ENCODE results near the gene ZNF74. TPM values are rescaled to one million over a fixed set of nuclear protein-coding genes. Genes with fewer than 3 reads are reported as not detected.

Gene ZNF74
- total and polyA plus RNA-seq, 10 of the 15 experiments (the other 5 are each of a cell fraction or from before 2014, with no cell fraction given): 0.37 to 9.3 (median 5.1) TPM

DNA sequence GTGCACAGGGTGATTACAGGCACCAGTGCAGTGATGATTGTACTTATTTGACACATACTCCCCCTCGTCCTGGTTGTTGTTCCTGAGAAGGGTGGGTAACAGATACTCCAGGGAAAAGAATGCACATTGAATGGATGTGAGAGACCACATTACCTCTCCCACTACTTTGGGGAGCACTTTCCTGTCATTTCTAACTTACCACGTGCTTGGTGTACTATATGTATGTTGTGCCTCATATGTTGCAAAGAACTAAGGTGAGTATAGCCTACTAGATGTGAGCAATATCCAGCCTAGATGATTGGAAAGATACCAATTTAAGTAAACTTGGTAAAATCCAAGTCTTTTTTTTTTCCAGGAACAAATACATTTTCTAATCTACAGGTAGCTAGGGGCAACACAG, 58.0 kb downstream of the ZNF74 start:
- Histone ChIP-seq H3K27ac (ENCODE audit: control insufficient read depth, insufficient read depth) (no peak overlapping the region), H3K4me2 (ENCODE audit: control insufficient read depth, insufficient read depth) (no peak overlapping the region), H3K9me3 (replicated peaks; ENCODE audit: control insufficient read depth, insufficient read depth, low read length) (no peaks in the 10 kb centered on the region), H4K20me1 (ENCODE audit: control insufficient read depth, insufficient read depth) (no peaks in the 10 kb centered on the region), H3K9ac (ENCODE audit: control insufficient read depth, insufficient read depth, low read length) (no peak overlapping the region), H3K4me1 (ENCODE audit: control insufficient read depth, insufficient read depth, low read length) (peaks cover 9% of the 10 kb centered on the region), H2AFZ (ENCODE audit: control insufficient read depth, low read depth, low read length) (no peak overlapping the region), H3K79me2 (ENCODE audit: control insufficient read depth, insufficient read depth, low read length) (no peaks in the 10 kb centered on the region), H3K4me3 (no peak overlapping the region), H3K27me3 (replicated peaks in 1 of 2; ENCODE audit: control insufficient read depth in 2 of 2, insufficient read depth in 2 of 2, low read length in 1 of 2) (no peaks in the 10 kb centered on the region), H3K36me3 (ENCODE audit: control insufficient read depth in 2 of 2, insufficient read depth in 2 of 2, low read length in 1 of 2) (peaks cover 0 to 5% of the 10 kb centered on the region in 2 experiments; a peak in 1 of 4 replicates)
- ChIA-PET SMC1A (ENCODE audit: uncharacterized antibody, unreplicated experiment) (no interaction called here), RAD21 (ENCODE audit: unreplicated experiment) (no interaction called here), POLR2A (no interaction called here), CTCF (no interaction called here)
- FAIRE-seq: no peak
- BruUV-seq (replicated peaks): no TSS peak
- ATAC-seq: no peak
- WGBS (ENCODE audit: insufficient coverage, insufficient replicate concordance, low lambda C conversion rate, missing lambda C conversion rate): 94% methylated on average over 2 of the region's 2 CpGs
- in situ Hi-C loops (cut with MboI): no loop called here
- no peak for DNase-seq (ENCODE audit: low read depth, low spot score)
- intact Hi-C loops (cut with micrococcal nuclease; ENCODE audit: unreplicated experiment): no loop called here
- TF ChIP-seq ZNF687 (IDR thresholded peaks at IDR 0.05): no peak

GRCh38 chr22:20453222-20453621, 59.3 kb downstream of the ZNF74 start:
- FAIRE-seq (no peak), DNase-seq (ENCODE audit: low read depth, low spot score) (no peak), ATAC-seq (no peak)
- H3K36me3 ChIP-seq (ENCODE audit: control insufficient read depth in 2 of 2, insufficient read depth in 2 of 2, low read length in 1 of 2): peaks cover 0 to 8% of the 10 kb centered on the region in 2 experiments; a peak in 1 of 4 replicates
- H3K9me3 ChIP-seq (replicated peaks; ENCODE audit: control insufficient read depth, insufficient read depth, low read length): no peaks in the 10 kb centered on the region
- no peaks in the 10 kb centered on the region for H4K20me1 ChIP-seq (ENCODE audit: control insufficient read depth, insufficient read depth)
- H3K4me3 ChIP-seq: no peak overlapping the region
- no peaks in the 10 kb centered on the region for H3K79me2 ChIP-seq (ENCODE audit: control insufficient read depth, insufficient read depth, low read length)
- TF ChIP-seq SMC3 (IDR thresholded peaks at IDR 0.05; ENCODE audit: borderline replicate concordance, low read length): no peak
- no peak for TF ChIP-seq MEF2A (IDR thresholded peaks at IDR 0.05; ENCODE audit: insufficient read depth, low read depth, low read length)
- no peak for TF ChIP-seq PML (IDR thresholded peaks at IDR 0.05; ENCODE audit: low read length)
- TF ChIP-seq, protein P1, sequence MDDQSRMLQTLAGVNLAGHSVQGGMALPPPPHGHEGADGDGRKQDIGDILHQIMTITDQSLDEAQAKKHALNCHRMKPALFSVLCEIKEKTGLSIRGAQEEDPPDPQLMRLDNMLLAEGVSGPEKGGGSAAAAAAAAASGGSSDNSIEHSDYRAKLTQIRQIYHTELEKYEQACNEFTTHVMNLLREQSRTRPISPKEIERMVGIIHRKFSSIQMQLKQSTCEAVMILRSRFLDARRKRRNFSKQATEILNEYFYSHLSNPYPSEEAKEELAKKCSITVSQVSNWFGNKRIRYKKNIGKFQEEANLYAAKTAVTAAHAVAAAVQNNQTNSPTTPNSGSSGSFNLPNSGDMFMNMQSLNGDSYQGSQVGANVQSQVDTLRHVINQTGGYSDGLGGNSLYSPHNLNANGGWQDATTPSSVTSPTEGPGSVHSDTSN (IDR thresholded peaks at IDR 0.05; ENCODE audit: insufficient replicate concordance, low read depth, low read length): no peak
- ChIA-PET POLR2A (interaction anchor here (0.9 kb wide), 1 partner anchor 35 kb away, joined by 3 read pairs; no protein-coding TSS in a partner anchor), CTCF (interaction anchor here (1.1 to 2.8 kb wide), 2 partner anchors 35 to 153 kb away, joined by 3 to 24 read pairs; no protein-coding TSS in a partner anchor), SMC1A (ENCODE audit: uncharacterized antibody, unreplicated experiment) (interaction anchor here (2.2 kb wide), 1 partner anchor 35 kb away, joined by 8 read pairs; no protein-coding TSS in a partner anchor), RAD21 (ENCODE audit: unreplicated experiment) (no interaction called here)
- 99% methylated on average over 3 of the region's 3 CpGs for WGBS (ENCODE audit: insufficient coverage, insufficient replicate concordance, low lambda C conversion rate, missing lambda C conversion rate)
- no TSS peak for BruUV-seq (replicated peaks)
- no peaks in the 10 kb centered on the region for H3K27me3 ChIP-seq (replicated peaks in 1 of 2; ENCODE audit: control insufficient read depth in 2 of 2, insufficient read depth in 2 of 2, low read length in 1 of 2)
- intact Hi-C loops (cut with micrococcal nuclease; ENCODE audit: unreplicated experiment): no loop called here
- H3K4me1 ChIP-seq (ENCODE audit: control insufficient read depth, insufficient read depth, low read length): peaks cover 9% of the 10 kb centered on the region
- in situ Hi-C loops (cut with MboI): no loop called here
- no peak overlapping the region for H3K9ac ChIP-seq (ENCODE audit: control insufficient read depth, insufficient read depth, low read length)
- no peak overlapping the region for H3K27ac ChIP-seq (ENCODE audit: control insufficient read depth, insufficient read depth)
- H3K4me2 ChIP-seq (ENCODE audit: control insufficient read depth, insufficient read depth): no peak overlapping the region
- no peak overlapping the region for H2AFZ ChIP-seq (ENCODE audit: control insufficient read depth, low read depth, low read length)
